HCT116 (cell line): ENCODE data around the gene AGAP1. TPM values are rescaled to one million over a fixed set of nuclear protein-coding genes. Genes with fewer than 3 reads are reported as not detected.

Experiments used
- ATAC-seq: fragments of 200-7000 bp; cut with Tn5 transposase; 2 replicates; pipeline ENCODE4 v1.9.1; 2020; ENCODE audit warnings: mild to moderate bottlenecking, moderate library complexity
- BruUV-seq: library from RNA; stranded (reverse); fragments of 400-500 nt; replicated peaks from 2 replicates; lab custom pipeline; 2021; lab: Mats Ljungman, UMichigan
- CTCF ChIA-PET: fragments of 300-600 bp; sonication (Branson Sonifier 250); formaldehyde crosslinking; loops from one replicate; lab custom pipeline; 2021; ENCODE audit warnings: antibody characterized with exemption; lab: Charles Lee
- POLR2A ChIA-PET: fragments of 300-600, 350-600 bp; sonication (Branson Sonifier 250); formaldehyde crosslinking; loops from one replicate; lab custom pipeline; 2021; ENCODE audit warnings: antibody characterized with exemption; lab: Charles Lee
- RAD21 ChIA-PET, 2 experiments: fragments of 300-600 bp; sonication (Branson Sonifier 250); formaldehyde crosslinking; loops; one replicate each; lab custom pipeline; 2023; ENCODE audit warnings: low total read pairs in 2 of 2; ENCODE audit not compliant: uncharacterized antibody in 2 of 2, unreplicated experiment in 2 of 2, low non-redundant PET in 1 of 2; lab: Charles Lee
- DNase-seq: peaks from one replicate; pipeline ENCODE4 v3.0.0-alpha.2; 2010; ENCODE audit warnings: low read depth, low spot score
- H2AFZ ChIP-seq: fragments of 200-600 bp; shearing (Covaris generic), sonication (generic); 2 replicates; pipeline ENCODE4 v1.6.1; 2017; ENCODE audit warnings: low read depth, mixed run types, mixed read lengths, antibody characterized with exemption, low read length; ENCODE audit not compliant: poor library complexity, severe bottlenecking
- H3K27ac ChIP-seq: 2 replicates; pipeline ENCODE4 v1.5.1; 2012; ENCODE audit warnings: low read depth, low read length
- H3K27me3 ChIP-seq: fragments of 200-600 bp; sonication (generic); 2 replicates; pipeline ENCODE4 v1.6.1; 2016; ENCODE audit warnings: mixed run types, low read length, mixed read lengths; ENCODE audit not compliant: insufficient read depth
- H3K36me3 ChIP-seq, 2 experiments: fragments of 200-500 bp in 1 of 2; fragments of 200-600 bp in 1 of 2; sonication (Bioruptor generic) in 1 of 2; sonication (generic) in 1 of 2; 2 replicates each; pipeline versions ENCODE4 v1.5.1 to v1.6.1; 2014 to 2016; ENCODE audit warnings: low read length in 2 of 2, inconsistent platforms in 1 of 2, mixed read lengths in 1 of 2, mixed run types in 1 of 2; ENCODE audit not compliant: insufficient read depth in 2 of 2, control insufficient read depth in 1 of 2
- H3K4me1 ChIP-seq, 2 experiments: fragments of 200-600 bp in 1 of 2; sonication (generic) in 1 of 2; 2 replicates each; pipeline versions ENCODE4 v1.5.1 to v1.6.1; 2012 to 2017; ENCODE audit warnings: low read length in 2 of 2, inconsistent platforms in 1 of 2, mild to moderate bottlenecking in 1 of 2, mixed read lengths in 1 of 2, mixed run types in 1 of 2, moderate library complexity in 1 of 2; ENCODE audit not compliant: insufficient read depth in 2 of 2, control insufficient read depth in 1 of 2
- H3K4me2 ChIP-seq: fragments of 200-600 bp; sonication (generic); 2 replicates; pipeline ENCODE4 v1.6.1; 2017; ENCODE audit warnings: mixed run types, low read length, mixed read lengths
- H3K4me3 ChIP-seq, 2 experiments: fragments of 200-600 bp in 1 of 2; sonication (generic) in 1 of 2; replicated peaks in 1 of 2; 2 replicates each; pipeline ENCODE4 v1.5.1; 2011 to 2016; ENCODE audit warnings: low read length in 2 of 2, control low read depth in 1 of 2, low read depth in 1 of 2, mild to moderate bottlenecking in 1 of 2, mixed read lengths in 1 of 2, mixed run types in 1 of 2
- H3K79me2 ChIP-seq: fragments of 200-600 bp; sonication (generic); 2 replicates; pipeline ENCODE4 v1.6.1; 2017; ENCODE audit warnings: mild to moderate bottlenecking, mixed run types, low read length, moderate library complexity, mixed read lengths; ENCODE audit not compliant: insufficient read depth
- H3K9ac ChIP-seq: fragments of 200-600 bp; sonication (generic); 2 replicates; pipeline ENCODE4 v1.6.1; 2016; ENCODE audit warnings: low read length, mixed read lengths
- H3K9me2 ChIP-seq: fragments of 200-600 bp; sonication (generic), shearing (Covaris generic); 2 replicates; pipeline ENCODE4 v1.6.1; 2017; ENCODE audit warnings: mixed run types, mild to moderate bottlenecking, moderate library complexity; ENCODE audit not compliant: insufficient read depth
- H3K9me3 ChIP-seq, 2 experiments: fragments of 200-500 bp in 1 of 2; fragments of 200-600 bp in 1 of 2; sonication (Bioruptor generic) in 1 of 2; sonication (generic) in 1 of 2; 2 replicates each; pipeline ENCODE4 v1.6.1; 2014 to 2017; ENCODE audit warnings: low read length in 2 of 2, mixed read lengths in 2 of 2, inconsistent platforms in 1 of 2, low read depth in 1 of 2, mild to moderate bottlenecking in 1 of 2, mixed run types in 1 of 2, moderate library complexity in 1 of 2; ENCODE audit not compliant: control insufficient read depth in 1 of 2, insufficient read depth in 1 of 2
- H4K20me1 ChIP-seq: fragments of 200-600 bp; sonication (generic), shearing (Covaris generic); 2 replicates; pipeline ENCODE4 v1.6.1; 2017; ENCODE audit warnings: mixed run types, mild to moderate bottlenecking, moderate library complexity; ENCODE audit not compliant: insufficient read depth
- CEBPB ChIP-seq: IDR thresholded peaks from 2 replicates; pipeline ENCODE4 v1.6.1; 2012; ENCODE audit warnings: low read depth
- EGR1 ChIP-seq: IDR thresholded peaks from 2 replicates; pipeline ENCODE4 v1.6.1; 2012; ENCODE audit warnings: low read depth
- ELF1 ChIP-seq: IDR thresholded peaks from 2 replicates; pipeline ENCODE4 v1.6.1; 2012; ENCODE audit warnings: low read depth, borderline replicate concordance
- EZH2 ChIP-seq: fragments of 200-600 bp; sonication (generic); IDR thresholded peaks from 2 replicates; pipeline ENCODE4 v1.6.1; 2017; ENCODE audit warnings: antibody characterized with exemption, mixed run types
- EZH2phosphoT487 ChIP-seq: fragments of 200-600 bp; IDR thresholded peaks from 2 replicates; pipeline ENCODE4 v1.6.1; 2018; ENCODE audit warnings: antibody characterized with exemption, borderline replicate concordance
- FOSL1 ChIP-seq: IDR thresholded peaks from 2 replicates; pipeline ENCODE4 v1.6.1; 2012; ENCODE audit warnings: low read depth
- JUND ChIP-seq: IDR thresholded peaks from 2 replicates; pipeline ENCODE4 v1.6.1; 2012
- POLR2A ChIP-seq: IDR thresholded peaks from 2 replicates; pipeline ENCODE4 v1.7.0; 2011; ENCODE audit warnings: borderline replicate concordance; ENCODE audit not compliant: insufficient read depth, insufficient read length; ENCODE audit errors: extremely low read depth
- SIN3A ChIP-seq: IDR thresholded peaks from 2 replicates; pipeline ENCODE4 v1.6.1; 2012; ENCODE audit warnings: low read depth
- TCF7L2 ChIP-seq: IDR thresholded peaks from 2 replicates; pipeline ENCODE4 v1.7.0; 2011; ENCODE audit warnings: borderline replicate concordance, inconsistent platforms; ENCODE audit not compliant: insufficient read depth, insufficient read length; ENCODE audit errors: extremely low read depth
- ZNF274 ChIP-seq: fragments of 200-500 bp; sonication (Bioruptor generic); IDR thresholded peaks from 2 replicates; pipeline ENCODE4 v1.6.1; 2014; ENCODE audit warnings: mild to moderate bottlenecking, low read depth, low read length, inconsistent platforms
- intact Hi-C: fragments of 100-400 bp; cut with micrococcal nuclease; formaldehyde crosslinking; loops from 2 replicates; pipeline ENCODE4 v1.10.0; 2022
- total RNA-seq: library from RNA; stranded (reverse); gene quantifications from one replicate; pipeline ENCODE4 v1.2.1, GENCODE V29; 2021; ENCODE audit not compliant: unreplicated experiment
- TF ChIP-seq, protein P1 (sequence below): IDR thresholded peaks from 2 replicates; pipeline ENCODE4 v1.6.1; 2012
- TF ChIP-seq, protein P2 (sequence below): IDR thresholded peaks from 2 replicates; pipeline ENCODE4 v1.6.1; 2012; ENCODE audit warnings: low read depth
- TF ChIP-seq, protein P3 (sequence below), 3 experiments: fragments of 200-600 bp in 1 of 3; sonication (generic) in 1 of 3; IDR thresholded peaks in 2 of 3; conservative IDR thresholded peaks in 1 of 3; 2 replicates each; pipeline ENCODE4 v1.5.1; 2012 to 2017; ENCODE audit warnings: low read depth in 2 of 3, low read length in 2 of 3, antibody characterized with exemption in 1 of 3, borderline replicate concordance in 1 of 3, control low read depth in 1 of 3, mild to moderate bottlenecking in 1 of 3, mixed read lengths in 1 of 3, mixed run types in 1 of 3, moderate library complexity in 1 of 3; ENCODE audit not compliant: insufficient read depth in 1 of 3

AGAP1 gene
- total RNA-seq, 1 experiment from 2014 or later = 43.8 TPM

DNA sequence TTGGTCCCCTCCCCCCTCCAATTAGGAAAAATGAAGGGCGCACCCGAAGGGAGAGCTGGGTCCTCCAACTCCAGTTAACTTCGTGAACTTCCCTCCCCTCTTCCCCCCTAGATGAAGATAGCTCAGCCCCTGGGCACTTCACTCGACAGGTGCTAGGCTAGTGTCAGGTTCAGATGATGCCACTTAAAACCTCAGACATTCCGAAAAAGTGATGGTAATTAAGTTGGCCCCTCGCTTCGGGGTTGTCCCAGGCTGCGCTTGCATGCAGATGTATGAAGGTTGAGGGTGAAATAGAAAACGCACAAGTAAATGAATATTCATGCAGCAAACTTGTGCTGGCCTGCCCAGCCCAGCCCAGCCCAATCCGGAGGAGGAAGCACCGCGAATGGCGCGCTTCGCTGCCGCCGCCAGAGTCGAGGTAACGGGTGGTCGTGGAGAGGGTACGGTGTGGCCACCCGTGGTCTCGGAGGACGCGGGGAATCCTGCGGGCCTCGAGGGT is 677.4 kb downstream of the AGAP1 start:
- H3K9me2 ChIP-seq = no peaks in the 10 kb centered on the region
- peaks cover 0 to 21% of the 10 kb centered on the region in 2 experiments; a peak in 1 of 4 replicates for H3K36me3 ChIP-seq
- ChIA-PET RAD21 (no interaction called here), CTCF (interaction anchor here (1.0 kb wide), 1 partner anchor 10 kb away, joined by 3 read pairs; no protein-coding TSS in a partner anchor), POLR2A (no interaction called here)
- no peak for ATAC-seq
- no peaks in the 10 kb centered on the region; the same call in 1 of the 2 replicates for H4K20me1 ChIP-seq
- H3K4me1 ChIP-seq = peaks cover 15 to 45% of the 10 kb centered on the region in 2 experiments
- DNase-seq = no peak
- no peaks in the 10 kb centered on the region for H3K9me3 ChIP-seq
- H3K4me2 ChIP-seq = no peak overlapping the region
- intact Hi-C loops = no loop called here
- H3K79me2 ChIP-seq = peaks cover 49% of the 10 kb centered on the region
- H2AFZ ChIP-seq = no peak overlapping the region
- H3K9ac ChIP-seq = no peak overlapping the region
- no peaks in the 10 kb centered on the region for H3K27me3 ChIP-seq
- H3K27ac ChIP-seq = no peak overlapping the region
- BruUV-seq = no TSS peak
- no peak overlapping the region for H3K4me3 ChIP-seq
- TF ChIP-seq, protein P1, sequence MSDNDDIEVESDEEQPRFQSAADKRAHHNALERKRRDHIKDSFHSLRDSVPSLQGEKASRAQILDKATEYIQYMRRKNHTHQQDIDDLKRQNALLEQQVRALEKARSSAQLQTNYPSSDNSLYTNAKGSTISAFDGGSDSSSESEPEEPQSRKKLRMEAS = no peak
- TF ChIP-seq POLR2A (no peak), TCF7L2 (no peak), JUND (no peak), ELF1 (no peak), CEBPB (no peak), EZH2 (no peak), FOSL1 (no peak), EZH2phosphoT487 (no peak), SIN3A (no peak), EGR1 (no peak), ZNF274 (no peak)
- TF ChIP-seq, protein P2, sequence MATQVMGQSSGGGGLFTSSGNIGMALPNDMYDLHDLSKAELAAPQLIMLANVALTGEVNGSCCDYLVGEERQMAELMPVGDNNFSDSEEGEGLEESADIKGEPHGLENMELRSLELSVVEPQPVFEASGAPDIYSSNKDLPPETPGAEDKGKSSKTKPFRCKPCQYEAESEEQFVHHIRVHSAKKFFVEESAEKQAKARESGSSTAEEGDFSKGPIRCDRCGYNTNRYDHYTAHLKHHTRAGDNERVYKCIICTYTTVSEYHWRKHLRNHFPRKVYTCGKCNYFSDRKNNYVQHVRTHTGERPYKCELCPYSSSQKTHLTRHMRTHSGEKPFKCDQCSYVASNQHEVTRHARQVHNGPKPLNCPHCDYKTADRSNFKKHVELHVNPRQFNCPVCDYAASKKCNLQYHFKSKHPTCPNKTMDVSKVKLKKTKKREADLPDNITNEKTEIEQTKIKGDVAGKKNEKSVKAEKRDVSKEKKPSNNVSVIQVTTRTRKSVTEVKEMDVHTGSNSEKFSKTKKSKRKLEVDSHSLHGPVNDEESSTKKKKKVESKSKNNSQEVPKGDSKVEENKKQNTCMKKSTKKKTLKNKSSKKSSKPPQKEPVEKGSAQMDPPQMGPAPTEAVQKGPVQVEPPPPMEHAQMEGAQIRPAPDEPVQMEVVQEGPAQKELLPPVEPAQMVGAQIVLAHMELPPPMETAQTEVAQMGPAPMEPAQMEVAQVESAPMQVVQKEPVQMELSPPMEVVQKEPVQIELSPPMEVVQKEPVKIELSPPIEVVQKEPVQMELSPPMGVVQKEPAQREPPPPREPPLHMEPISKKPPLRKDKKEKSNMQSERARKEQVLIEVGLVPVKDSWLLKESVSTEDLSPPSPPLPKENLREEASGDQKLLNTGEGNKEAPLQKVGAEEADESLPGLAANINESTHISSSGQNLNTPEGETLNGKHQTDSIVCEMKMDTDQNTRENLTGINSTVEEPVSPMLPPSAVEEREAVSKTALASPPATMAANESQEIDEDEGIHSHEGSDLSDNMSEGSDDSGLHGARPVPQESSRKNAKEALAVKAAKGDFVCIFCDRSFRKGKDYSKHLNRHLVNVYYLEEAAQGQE = no peak
- TF ChIP-seq, protein P3, sequence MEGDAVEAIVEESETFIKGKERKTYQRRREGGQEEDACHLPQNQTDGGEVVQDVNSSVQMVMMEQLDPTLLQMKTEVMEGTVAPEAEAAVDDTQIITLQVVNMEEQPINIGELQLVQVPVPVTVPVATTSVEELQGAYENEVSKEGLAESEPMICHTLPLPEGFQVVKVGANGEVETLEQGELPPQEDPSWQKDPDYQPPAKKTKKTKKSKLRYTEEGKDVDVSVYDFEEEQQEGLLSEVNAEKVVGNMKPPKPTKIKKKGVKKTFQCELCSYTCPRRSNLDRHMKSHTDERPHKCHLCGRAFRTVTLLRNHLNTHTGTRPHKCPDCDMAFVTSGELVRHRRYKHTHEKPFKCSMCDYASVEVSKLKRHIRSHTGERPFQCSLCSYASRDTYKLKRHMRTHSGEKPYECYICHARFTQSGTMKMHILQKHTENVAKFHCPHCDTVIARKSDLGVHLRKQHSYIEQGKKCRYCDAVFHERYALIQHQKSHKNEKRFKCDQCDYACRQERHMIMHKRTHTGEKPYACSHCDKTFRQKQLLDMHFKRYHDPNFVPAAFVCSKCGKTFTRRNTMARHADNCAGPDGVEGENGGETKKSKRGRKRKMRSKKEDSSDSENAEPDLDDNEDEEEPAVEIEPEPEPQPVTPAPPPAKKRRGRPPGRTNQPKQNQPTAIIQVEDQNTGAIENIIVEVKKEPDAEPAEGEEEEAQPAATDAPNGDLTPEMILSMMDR (IDR thresholded peaks at IDR 0.05 in 2 of 3, conservative IDR thresholded peaks at IDR 0.05 in 1 of 3; ENCODE audit: borderline replicate concordance in 1 of 3, insufficient read depth in 1 of 3, low read depth in 2 of 3, low read length in 2 of 3) = no peak
